A549 (cell line): ENCODE data around the gene RARB. TPM values are rescaled to one million over a fixed set of nuclear protein-coding genes. Genes with fewer than 3 reads are reported as not detected.

ENCODE experiments used
- ATAC-seq, 2 experiments: fragments of 200-7000 bp in 1 of 2; fragments of >200 bp in 1 of 2; cut with Nextera tagmentation in 1 of 2; cut with Tn5 transposase in 1 of 2; 3 replicates each; pipeline versions ENCODE4 v1.8.0 to v1.9.1; 2018 to 2020; ENCODE audit warnings: mild to moderate bottlenecking in 1 of 2, moderate library complexity in 1 of 2
- CTCF ChIA-PET: fragments of 300-600 bp; sonication (Branson Sonifier 250); formaldehyde crosslinking; extraction: SDS; loops from one replicate; lab custom pipeline; 2021; ENCODE audit warnings: antibody characterized with exemption, inconsistent platforms; lab: Yijun Ruan, JAX
- POLR2A ChIA-PET: fragments of 350-600 bp; formaldehyde crosslinking; extraction: SDS; loops from one replicate; lab custom pipeline; 2021; ENCODE audit warnings: antibody characterized with exemption, inconsistent platforms; lab: Yijun Ruan, JAX
- DNase-seq, 2 experiments: peaks; one replicate each; pipeline versions ENCODE4 v3.0.0 to v3.0.0-alpha.2; 2011 to 2016; ENCODE audit warnings: low read depth in 1 of 2, low spot score in 1 of 2
- FAIRE-seq: peaks from 2 replicates; lab custom pipeline; 2011; peaks lifted over from hg19 to GRCh38; lab: Jason Lieb, UNC
- H3K27ac ChIP-seq, 2 experiments: fragments of >200 bp; sonication (Bioruptor Twin); formaldehyde crosslinking; 3 replicates each; pipeline ENCODE4 v1.5.1; 2016 to 2017
- H3K4me1 ChIP-seq: fragments of >200 bp; sonication (Bioruptor Twin); formaldehyde crosslinking; 3 replicates; pipeline ENCODE4 v1.6.1; 2016
- H3K4me2 ChIP-seq: fragments of >200 bp; sonication (Bioruptor Twin); formaldehyde crosslinking; 3 replicates; pipeline ENCODE4 v1.6.1; 2016
- H3K4me3 ChIP-seq: fragments of >200 bp; sonication (Bioruptor Twin); formaldehyde crosslinking; 3 replicates; pipeline ENCODE4 v1.5.1; 2016
- H3K9me3 ChIP-seq: fragments of >200 bp; sonication (Bioruptor Twin); formaldehyde crosslinking; 3 replicates; pipeline ENCODE4 v1.6.1; 2016
- CBX2 ChIP-seq: fragments of 200-600 bp; sonication (generic); IDR thresholded peaks from 2 replicates; pipeline ENCODE4 v1.6.1; 2016; ENCODE audit warnings: low read depth, mild to moderate bottlenecking, borderline replicate concordance
- CTCF ChIP-seq: fragments of >200 bp; sonication (Bioruptor Twin); formaldehyde crosslinking; IDR thresholded peaks from 3 replicates; pipeline ENCODE4 v1.5.1; 2016
- EHF ChIP-seq: fragments of 250-450 bp; sonication (Bioruptor Pico); IDR thresholded peaks from 2 replicates; pipeline ENCODE4 v1.5.0; 2020; ENCODE audit warnings: mild to moderate bottlenecking
- HEYL ChIP-seq: fragments of 250-450 bp; sonication (Bioruptor Pico); IDR thresholded peaks from 2 replicates; pipeline ENCODE4 v1.8.0; 2021; ENCODE audit warnings: mild to moderate bottlenecking, moderate library complexity
- HOXA7 ChIP-seq: fragments of 250-450 bp; sonication (Bioruptor Pico); IDR thresholded peaks from 2 replicates; pipeline ENCODE4 v1.5.0; 2020; ENCODE audit warnings: mild to moderate bottlenecking, moderate library complexity
- JUNB ChIP-seq: fragments of >200 bp; sonication (Bioruptor Twin); formaldehyde crosslinking; IDR thresholded peaks from 2 replicates; pipeline ENCODE4 v1.6.1; 2016
- MAZ ChIP-seq: fragments of 150-350 bp; IDR thresholded peaks from 2 replicates; pipeline ENCODE4 v1.6.1; 2014; ENCODE audit warnings: antibody characterized with exemption, low read depth, low read length, borderline replicate concordance
- MYC ChIP-seq: IDR thresholded peaks from 2 replicates; pipeline ENCODE4 v1.6.1; 2012; ENCODE audit warnings: mild to moderate bottlenecking, inconsistent platforms, low read length, improper control_type of control experiment, borderline replicate concordance
- NR3C1 ChIP-seq: fragments of >200 bp; sonication (Bioruptor Twin); formaldehyde crosslinking; IDR thresholded peaks from 3 replicates; pipeline ENCODE4 v1.6.1; 2017
- PBX3 ChIP-seq: IDR thresholded peaks from 2 replicates; pipeline ENCODE4 v1.6.1; 2012
- POLR2AphosphoS2 ChIP-seq: conservative IDR thresholded peaks from 2 replicates; pipeline ENCODE4 v1.6.1; 2012; ENCODE audit warnings: low read length, improper control_type of control experiment, inconsistent platforms
- RAD21 ChIP-seq, 2 experiments: fragments of >200 bp in 1 of 2; sonication (Bioruptor Twin) in 1 of 2; formaldehyde crosslinking in 1 of 2; IDR thresholded peaks in 1 of 2; conservative IDR thresholded peaks in 1 of 2; 2 replicates in 1 of 2; 3 replicates in 1 of 2; pipeline ENCODE4 v1.6.1; 2012 to 2018; ENCODE audit warnings: inconsistent platforms in 1 of 2
- RARB ChIP-seq: fragments of 250-450 bp; sonication (Bioruptor Pico); IDR thresholded peaks from 2 replicates; pipeline ENCODE4 v1.8.0; 2021; ENCODE audit warnings: mild to moderate bottlenecking, moderate library complexity
- SMC3 ChIP-seq: fragments of >200 bp; sonication (Bioruptor Twin); formaldehyde crosslinking; IDR thresholded peaks from 3 replicates; pipeline ENCODE4 v1.6.1; 2018; ENCODE audit warnings: inconsistent platforms
- SREBF2 ChIP-seq: fragments of 450-650 bp; IDR thresholded peaks from 2 replicates; pipeline ENCODE4 v1.6.1; 2014; ENCODE audit warnings: mild to moderate bottlenecking, moderate library complexity
- TFCP2L1 ChIP-seq: fragments of 250-450 bp; sonication (Bioruptor Pico); IDR thresholded peaks from 2 replicates; pipeline ENCODE4 v1.5.0; 2021; ENCODE audit warnings: mild to moderate bottlenecking
- ZC3H11A ChIP-seq: fragments of 450-650 bp; IDR thresholded peaks from 2 replicates; pipeline ENCODE4 v1.6.1; 2014; ENCODE audit warnings: antibody characterized with exemption, mild to moderate bottlenecking
- ZFP36 ChIP-seq: fragments of 450-650 bp; IDR thresholded peaks from 2 replicates; pipeline ENCODE4 v1.6.1; 2014; ENCODE audit warnings: borderline replicate concordance; ENCODE audit not compliant: partially characterized antibody
- WGBS: methylation state at CpG from one replicate; pipeline ENCODE4 v1.1.6; 2017; ENCODE audit errors: missing lambda C conversion rate; 5-methylcytosine and 5-hydroxymethylcytosine counted together
- polyA plus RNA-seq, 4 experiments: library from polyadenylated mRNA; depleted of rRNA in 3 of 4; stranded (reverse); fragments of >200 nt; fragmentation: RNase III in 1 of 4; extraction: RNeasy Plus Mini Kit Qiagen cat#74134 plus additional on column Dnase treatment in 1 of 4; gene quantifications; 2 replicates in 3 of 4; 3 replicates in 1 of 4; pipeline ENCODE4 v1.2.3, GENCODE V29; 2011 to 2017
- TF ChIP-seq, protein P1 (sequence below): fragments of 250-450 bp; sonication (Bioruptor Pico); IDR thresholded peaks from 2 replicates; pipeline ENCODE4 v1.5.0; 2021; ENCODE audit warnings: mild to moderate bottlenecking, moderate library complexity, borderline replicate concordance
- TF ChIP-seq, protein P2 (sequence below): fragments of 200-600 bp; sonication (generic); IDR thresholded peaks from 2 replicates; pipeline ENCODE4 v1.6.1; 2016; ENCODE audit warnings: antibody characterized with exemption, mild to moderate bottlenecking, moderate library complexity

The RARB gene
- polyA plus RNA-seq, 2 of the 4 experiments (the other 2 are of a cell fraction): 24.5 to 30.8 TPM

DNA sequence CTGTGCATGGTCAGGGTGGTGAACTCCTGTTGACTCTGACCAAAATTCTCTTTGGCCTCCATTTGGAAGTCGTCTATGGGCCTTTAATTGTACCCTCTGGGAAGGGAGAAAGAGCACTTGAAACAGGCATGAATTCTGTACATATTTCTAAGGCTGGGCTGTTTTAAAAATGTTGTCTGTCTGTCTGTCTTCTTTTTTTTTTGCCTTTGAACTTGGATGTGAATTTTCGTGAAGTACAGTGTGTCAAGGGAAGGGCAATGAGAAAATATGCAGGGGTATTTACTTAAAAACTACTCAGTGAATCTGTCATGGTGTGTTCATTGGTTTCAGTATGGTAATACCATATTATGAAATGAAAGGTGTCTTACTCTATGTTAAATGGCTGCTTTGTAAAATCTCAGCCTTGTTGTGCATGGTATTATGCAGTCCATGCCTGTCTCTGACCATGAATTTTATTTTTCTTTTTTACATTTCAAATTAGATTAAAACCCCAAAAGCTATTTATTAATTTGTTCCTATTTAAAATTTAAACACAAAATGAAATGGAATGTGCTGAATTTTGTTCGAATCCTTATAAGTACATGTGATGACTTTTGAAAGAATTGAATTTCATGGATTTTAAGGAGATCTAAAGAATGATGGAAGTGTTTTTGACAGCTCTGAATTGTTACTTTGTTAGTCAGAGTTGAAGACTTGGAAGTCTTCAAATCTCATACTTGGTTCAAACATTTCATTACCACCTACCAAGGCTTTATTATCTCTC lies 51.1 kb downstream of the RARB start:
- Histone ChIP-seq H3K4me1 (peaks cover 32% of the 10 kb centered on the region), H3K4me2 (no peak overlapping the region), H3K9me3 (no peaks in the 10 kb centered on the region), H3K27ac (no peak overlapping the region; a peak in 1 of 6 replicates), H3K4me3 (no peak overlapping the region)
- POLR2A ChIA-PET: no interaction called here
- no peak for DNase-seq
- no peak; a peak in 2 of 6 replicates for ATAC-seq
- WGBS: 51% methylated on average over 3 of the region's 3 CpGs
- TF ChIP-seq RAD21 (conservative IDR thresholded peaks at IDR 0.05 in 1 of 2, IDR thresholded peaks at IDR 0.05 in 1 of 2): no peak
- TF ChIP-seq, protein P1, sequence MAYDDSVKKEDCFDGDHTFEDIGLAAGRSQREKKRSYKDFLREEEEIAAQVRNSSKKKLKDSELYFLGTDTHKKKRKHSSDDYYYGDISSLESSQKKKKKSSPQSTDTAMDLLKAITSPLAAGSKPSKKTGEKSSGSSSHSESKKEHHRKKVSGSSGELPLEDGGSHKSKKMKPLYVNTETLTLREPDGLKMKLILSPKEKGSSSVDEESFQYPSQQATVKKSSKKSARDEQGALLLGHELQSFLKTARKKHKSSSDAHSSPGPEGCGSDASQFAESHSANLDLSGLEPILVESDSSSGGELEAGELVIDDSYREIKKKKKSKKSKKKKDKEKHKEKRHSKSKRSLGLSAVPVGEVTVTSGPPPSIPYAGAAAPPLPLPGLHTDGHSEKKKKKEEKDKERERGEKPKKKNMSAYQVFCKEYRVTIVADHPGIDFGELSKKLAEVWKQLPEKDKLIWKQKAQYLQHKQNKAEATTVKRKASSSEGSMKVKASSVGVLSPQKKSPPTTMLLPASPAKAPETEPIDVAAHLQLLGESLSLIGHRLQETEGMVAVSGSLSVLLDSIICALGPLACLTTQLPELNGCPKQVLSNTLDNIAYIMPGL (CRISPR knock-in tag): no peak
- TF ChIP-seq CTCF: no peak
- TF ChIP-seq POLR2AphosphoS2: no peak
- TF ChIP-seq MYC: no peak
- TF ChIP-seq MAZ: no peak
- no peak for TF ChIP-seq RARB (CRISPR knock-in tag)
- no peak for TF ChIP-seq EHF
- TF ChIP-seq SREBF2: no peak
- TF ChIP-seq CBX2: no peak
- no peak for TF ChIP-seq HEYL (CRISPR knock-in tag)
- no peak for TF ChIP-seq SMC3
- no peak for TF ChIP-seq ZC3H11A
- TF ChIP-seq TFCP2L1 (CRISPR knock-in tag): no peak
- no peak for TF ChIP-seq ZFP36
- no peak for TF ChIP-seq PBX3
- TF ChIP-seq, protein P2, sequence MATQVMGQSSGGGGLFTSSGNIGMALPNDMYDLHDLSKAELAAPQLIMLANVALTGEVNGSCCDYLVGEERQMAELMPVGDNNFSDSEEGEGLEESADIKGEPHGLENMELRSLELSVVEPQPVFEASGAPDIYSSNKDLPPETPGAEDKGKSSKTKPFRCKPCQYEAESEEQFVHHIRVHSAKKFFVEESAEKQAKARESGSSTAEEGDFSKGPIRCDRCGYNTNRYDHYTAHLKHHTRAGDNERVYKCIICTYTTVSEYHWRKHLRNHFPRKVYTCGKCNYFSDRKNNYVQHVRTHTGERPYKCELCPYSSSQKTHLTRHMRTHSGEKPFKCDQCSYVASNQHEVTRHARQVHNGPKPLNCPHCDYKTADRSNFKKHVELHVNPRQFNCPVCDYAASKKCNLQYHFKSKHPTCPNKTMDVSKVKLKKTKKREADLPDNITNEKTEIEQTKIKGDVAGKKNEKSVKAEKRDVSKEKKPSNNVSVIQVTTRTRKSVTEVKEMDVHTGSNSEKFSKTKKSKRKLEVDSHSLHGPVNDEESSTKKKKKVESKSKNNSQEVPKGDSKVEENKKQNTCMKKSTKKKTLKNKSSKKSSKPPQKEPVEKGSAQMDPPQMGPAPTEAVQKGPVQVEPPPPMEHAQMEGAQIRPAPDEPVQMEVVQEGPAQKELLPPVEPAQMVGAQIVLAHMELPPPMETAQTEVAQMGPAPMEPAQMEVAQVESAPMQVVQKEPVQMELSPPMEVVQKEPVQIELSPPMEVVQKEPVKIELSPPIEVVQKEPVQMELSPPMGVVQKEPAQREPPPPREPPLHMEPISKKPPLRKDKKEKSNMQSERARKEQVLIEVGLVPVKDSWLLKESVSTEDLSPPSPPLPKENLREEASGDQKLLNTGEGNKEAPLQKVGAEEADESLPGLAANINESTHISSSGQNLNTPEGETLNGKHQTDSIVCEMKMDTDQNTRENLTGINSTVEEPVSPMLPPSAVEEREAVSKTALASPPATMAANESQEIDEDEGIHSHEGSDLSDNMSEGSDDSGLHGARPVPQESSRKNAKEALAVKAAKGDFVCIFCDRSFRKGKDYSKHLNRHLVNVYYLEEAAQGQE: no peak
- no peak for TF ChIP-seq HOXA7
- TF ChIP-seq NR3C1: no peak
- no peak for TF ChIP-seq JUNB
- FAIRE-seq: no peak
- CTCF ChIA-PET: interaction anchor here (1.4 kb wide), 1 partner anchor 9 kb away, joined by 3 read pairs; no protein-coding TSS in a partner anchor
